ENCODE data around the gene ARHGAP15. TPM values are rescaled to one million over a fixed set of nuclear protein-coding genes. Genes with fewer than 3 reads are reported as not detected.

Gene ARHGAP15
- total and polyA plus RNA-seq, 2 experiments from 2014 or later = 0.26 TPM; not detected in 1

- no peaks in the 10 kb centered on the region for H3F3A ChIP-seq (replicated peaks; ENCODE audit: low read depth)
- no peaks in the 10 kb centered on the region for H4K20me1 ChIP-seq (replicated peaks; ENCODE audit: insufficient read depth)
- no peak for DNase-seq (ENCODE audit: low spot score)
- H3K4me3 Mint-ChIP-seq = no peak overlapping the region
- H3K4me2 ChIP-seq = no peak overlapping the region
- H3K4me1 Mint-ChIP-seq = peaks cover 2% of the 10 kb centered on the region; the same call in 1 of the 3 replicates
- no peaks in the 10 kb centered on the region for H3K79me2 ChIP-seq (replicated peaks; ENCODE audit: insufficient read depth)
- no peaks in the 10 kb centered on the region for H3K36me3 ChIP-seq (ENCODE audit: insufficient read depth)
- no peak overlapping the region for H3K4me3 ChIP-seq
- H3K9me2 ChIP-seq (ENCODE audit: insufficient read depth) = no peaks in the 10 kb centered on the region
- H3K27me3 ChIP-seq (ENCODE audit: insufficient read depth) = no peaks in the 10 kb centered on the region
- H3K36me3 Mint-ChIP-seq (ENCODE audit: low read depth) = no peaks in the 10 kb centered on the region
- ATAC-seq = no peak
- no peaks in the 10 kb centered on the region for H3K4me1 ChIP-seq (ENCODE audit: insufficient read depth)
- no peak overlapping the region; the same call in 1 of the 2 replicates for H2AFZ ChIP-seq
- no peak overlapping the region for H3K27ac ChIP-seq (ENCODE audit: low read depth)
- no peaks in the 10 kb centered on the region for H3K27me3 Mint-ChIP-seq (ENCODE audit: insufficient read depth, low read depth, poor library complexity)
- H3K9me3 Mint-ChIP-seq = no peaks in the 10 kb centered on the region
- H3K27ac Mint-ChIP-seq = no peak overlapping the region
- no peak for TF ChIP-seq EZH2 (IDR thresholded peaks at IDR 0.05; ENCODE audit: low read depth, unreplicated experiment)
- TF ChIP-seq ZNF462 (CRISPR knock-in tag; IDR thresholded peaks at IDR 0.05) = no peak
- no peak for TF ChIP-seq CREB1 (CRISPR knock-in tag; IDR thresholded peaks at IDR 0.05; ENCODE audit: low read depth)
- TF ChIP-seq EZH2phosphoT487 (IDR thresholded peaks at IDR 0.05; ENCODE audit: unreplicated experiment) = no peak
Measured at GRCh38 chr2:143210446-143210819, 81.2 kb downstream of the ARHGAP15 start.

GRCh38 chr2:143217512-143218115 lies 88.4 kb downstream of the ARHGAP15 start:
- no peak overlapping the region for H3K4me3 ChIP-seq
- Mint-ChIP-seq H3K36me3 (ENCODE audit: low read depth) (no peaks in the 10 kb centered on the region), H3K4me3 (no peak overlapping the region), H3K27ac (no peak overlapping the region), H3K27me3 (ENCODE audit: insufficient read depth, low read depth, poor library complexity) (no peaks in the 10 kb centered on the region), H3K9me3 (no peaks in the 10 kb centered on the region), H3K4me1 (peaks cover 2% of the 10 kb centered on the region; the same call in 1 of the 3 replicates)
- ATAC-seq (no peak), DNase-seq (ENCODE audit: low spot score) (no peak)
- H3K27ac ChIP-seq (ENCODE audit: low read depth) = no peak overlapping the region
- no peaks in the 10 kb centered on the region for H3K36me3 ChIP-seq (ENCODE audit: insufficient read depth)
- H3K4me1 ChIP-seq (ENCODE audit: insufficient read depth) = no peaks in the 10 kb centered on the region
- no peaks in the 10 kb centered on the region for H3K79me2 ChIP-seq (replicated peaks; ENCODE audit: insufficient read depth)
- peak overlapping the region; percentile 69; the same call in 1 of the 2 replicates for H2AFZ ChIP-seq
- H3F3A ChIP-seq (replicated peaks; ENCODE audit: low read depth) = no peaks in the 10 kb centered on the region
- no peak overlapping the region for H3K4me2 ChIP-seq
- H3K27me3 ChIP-seq (ENCODE audit: insufficient read depth) = no peaks in the 10 kb centered on the region
- no peaks in the 10 kb centered on the region for H4K20me1 ChIP-seq (replicated peaks; ENCODE audit: insufficient read depth)
- no peaks in the 10 kb centered on the region for H3K9me2 ChIP-seq (ENCODE audit: insufficient read depth)
- TF ChIP-seq CTCF (conservative IDR thresholded peaks at IDR 0.05; ENCODE audit: low read depth in 2 of 2) (no peak), STAT1 (IDR thresholded peaks at IDR 0.05; ENCODE audit: unreplicated experiment) (no peak), CREB1 (CRISPR knock-in tag; IDR thresholded peaks at IDR 0.05; ENCODE audit: low read depth) (no peak), POLR2AphosphoS5 (IDR thresholded peaks at IDR 0.05; ENCODE audit: low read depth) (no peak), REST (IDR thresholded peaks at IDR 0.05; ENCODE audit: unreplicated experiment) (no peak), EZH2 (IDR thresholded peaks at IDR 0.05; ENCODE audit: low read depth, unreplicated experiment) (no peak), ZNF114 (CRISPR knock-in tag; IDR thresholded peaks at IDR 0.05) (no peak), EZH2phosphoT487 (IDR thresholded peaks at IDR 0.05; ENCODE audit: unreplicated experiment) (no peak)

All from GM23338 (cell line).